Measurements from ENCODE around the gene IQCM.

- TF ChIP-seq ZNF274 (IDR thresholded peaks at IDR 0.05; ENCODE audit: low read depth, low read length) = no peak
- no peak for TF ChIP-seq YY1 (IDR thresholded peaks at IDR 0.05; ENCODE audit: insufficient read depth, insufficient read length)
- no peak for TF ChIP-seq SUZ12 (IDR thresholded peaks at IDR 0.05; ENCODE audit: extremely low read depth, insufficient read depth, insufficient read length)
Observed at GRCh38 chr4:149344436-149344835, 471.2 kb downstream of the IQCM start.

All from NT2/D1 (cell line).